ENCODE data around the gene MCM8. TPM values are rescaled to one million over a fixed set of nuclear protein-coding genes. Genes with fewer than 3 reads are reported as not detected.

Gene MCM8
- total and polyA plus RNA-seq, 2 donors from 2014 or later, result 1.9 to 6.6 TPM

DNA sequence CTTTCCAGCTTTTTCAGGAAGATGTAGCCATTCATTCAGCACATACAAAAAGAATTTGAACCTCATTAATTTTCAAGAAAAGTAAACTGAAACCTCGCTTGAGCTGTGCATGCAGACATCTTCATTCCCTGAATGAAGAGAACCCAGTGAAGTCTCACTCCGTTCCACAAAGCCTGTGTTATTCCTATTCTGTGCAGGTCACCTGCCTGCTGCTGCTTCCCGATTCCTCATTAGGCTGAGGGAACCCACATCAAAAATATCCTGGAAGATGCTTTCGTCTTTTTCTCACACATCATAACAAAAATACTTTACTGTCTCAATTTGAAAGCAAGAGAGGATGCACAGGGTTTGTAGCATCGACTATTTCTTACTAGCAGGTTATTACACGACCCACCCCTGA is 40.3 kb upstream of the MCM8 start:
- intact Hi-C loops (cut with DNase I), result no loop called here
- FAIRE-seq, result no peak
- no peak for TF ChIP-seq CTCF (IDR thresholded peaks at IDR 0.05; ENCODE audit: borderline replicate concordance, extremely low read depth, insufficient read depth)

GRCh38 chr20:5913166-5913565 is 37.3 kb upstream of the MCM8 start:
- no peak for DNase-seq
- no peak overlapping the region for H3K4me3 ChIP-seq (ENCODE audit: low read length in 3 of 3)
- no peaks in the 10 kb centered on the region for H3K27me3 ChIP-seq (ENCODE audit: control insufficient read depth, insufficient read depth, low read length)
- no peak for FAIRE-seq
- no peak for TF ChIP-seq CTCF (IDR thresholded peaks at IDR 0.05; ENCODE audit: borderline replicate concordance, extremely low read depth, insufficient read depth)
- H3K36me3 ChIP-seq (ENCODE audit: control insufficient read depth in 2 of 3, insufficient read depth in 3 of 3, low read length in 3 of 3), result no peaks in the 10 kb centered on the region
- no peak overlapping the region for H3K27ac ChIP-seq (ENCODE audit: low read depth in 2 of 2, low read length in 2 of 2)
- no peaks in the 10 kb centered on the region for H3K9me3 ChIP-seq (ENCODE audit: control insufficient read depth in 2 of 3, insufficient read depth in 1 of 3, low read length in 3 of 3)
- H3K4me1 ChIP-seq (ENCODE audit: control insufficient read depth in 2 of 3, insufficient read depth in 2 of 3, low read depth in 1 of 3, low read length in 3 of 3), result no peaks in the 10 kb centered on the region
- no peak overlapping the region for H3K9ac ChIP-seq (ENCODE audit: low read length in 3 of 3)
- intact Hi-C loops (cut with DNase I), result no loop called here

More for the DNA sequence above, 40.3 kb upstream of the MCM8 start:
- no peaks in the 10 kb centered on the region for H3K4me1 ChIP-seq (ENCODE audit: control insufficient read depth in 2 of 3, insufficient read depth in 2 of 3, low read depth in 1 of 3, low read length in 3 of 3)
- H3K9me3 ChIP-seq (ENCODE audit: control insufficient read depth in 2 of 3, insufficient read depth in 1 of 3, low read length in 3 of 3), result no peaks in the 10 kb centered on the region
- H3K9ac ChIP-seq (ENCODE audit: low read length in 3 of 3), result no peak overlapping the region
- no peak overlapping the region for H3K4me3 ChIP-seq (ENCODE audit: low read length in 3 of 3)
- H3K27me3 ChIP-seq (ENCODE audit: control insufficient read depth, insufficient read depth, low read length), result no peaks in the 10 kb centered on the region
- no peaks in the 10 kb centered on the region for H3K36me3 ChIP-seq (ENCODE audit: control insufficient read depth in 2 of 3, insufficient read depth in 3 of 3, low read length in 3 of 3)
- H3K27ac ChIP-seq (ENCODE audit: low read depth in 2 of 2, low read length in 2 of 2), result no peak overlapping the region
- no peak for DNase-seq

DNA sequence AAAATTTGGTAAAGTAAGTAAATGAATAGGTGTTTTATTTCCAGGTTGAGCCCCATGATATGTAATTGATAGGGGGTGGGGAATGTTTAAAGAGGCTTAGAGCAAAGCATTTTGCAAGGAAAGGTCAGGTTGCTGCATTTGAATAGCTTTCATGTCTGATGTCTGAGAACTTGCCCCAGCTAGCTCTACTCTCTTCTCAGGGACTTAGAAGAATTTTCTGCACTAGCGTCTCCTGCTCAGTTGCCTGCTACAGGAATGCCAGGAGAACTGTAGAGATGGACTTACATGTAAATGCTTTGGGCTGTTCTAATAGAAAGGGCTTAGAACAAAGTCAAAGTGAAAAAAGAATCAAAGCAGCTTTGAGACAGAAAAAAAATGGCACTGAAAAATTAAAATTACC is 35.6 kb upstream of the MCM8 start:
- FAIRE-seq, result no peak

More for the DNA sequence above, 35.6 kb upstream of the MCM8 start:
- intact Hi-C loops (cut with DNase I), result no loop called here
- no peaks in the 10 kb centered on the region for H3K9me3 ChIP-seq (ENCODE audit: control insufficient read depth in 2 of 3, insufficient read depth in 1 of 3, low read length in 3 of 3)
- H3K27me3 ChIP-seq (ENCODE audit: control insufficient read depth, insufficient read depth, low read length), result no peaks in the 10 kb centered on the region
- TF ChIP-seq CTCF (IDR thresholded peaks at IDR 0.05; ENCODE audit: borderline replicate concordance, extremely low read depth, insufficient read depth), result no peak
- H3K36me3 ChIP-seq (ENCODE audit: control insufficient read depth in 2 of 3, insufficient read depth in 3 of 3, low read length in 3 of 3), result no peaks in the 10 kb centered on the region
- no peak overlapping the region for H3K4me3 ChIP-seq (ENCODE audit: low read length in 3 of 3)
- no peak for DNase-seq
- no peak overlapping the region for H3K9ac ChIP-seq (ENCODE audit: low read length in 3 of 3)
- H3K27ac ChIP-seq (ENCODE audit: low read depth in 2 of 2, low read length in 2 of 2), result no peak overlapping the region
- no peaks in the 10 kb centered on the region for H3K4me1 ChIP-seq (ENCODE audit: control insufficient read depth in 2 of 3, insufficient read depth in 2 of 3, low read depth in 1 of 3, low read length in 3 of 3)

All from kidney (tissue), 14 donors.